Heart right ventricle (tissue), 16 donors: ENCODE measurements around the gene CTNS. TPM values are rescaled to one million over a fixed set of nuclear protein-coding genes. Genes with fewer than 3 reads are reported as not detected.

Source experiments
- ATAC-seq, 8 donors: fragments of 200-7000 bp; cut with Tn5 transposase; one replicate each; pipeline ENCODE4 v1.9.1; 2020; ENCODE audit warnings: mild to moderate bottlenecking in 8 of 8, moderate library complexity in 8 of 8, moderate number of reproducible peaks in 1 of 8
- DNase-seq, 2 donors: peaks; one replicate each; pipeline ENCODE4 v3.0.0-alpha.2; 2020
- H3K27ac ChIP-seq, 10 donors: fragments of 200-600 bp; sonication (generic) in 2 of 10; one replicate each; pipeline versions ENCODE4 v1.5.0 to v1.8.0; 2020 to 2022; ENCODE audit warnings: mild to moderate bottlenecking in 3 of 10
- H3K27me3 ChIP-seq, 7 donors: fragments of 200-600 bp; one replicate each; pipeline ENCODE4 v1.8.0; 2021 to 2022; ENCODE audit warnings: mild to moderate bottlenecking in 2 of 7
- H3K36me3 ChIP-seq, 9 donors: fragments of 200-600 bp; sonication (generic) in 1 of 9; one replicate each; pipeline versions ENCODE4 v1.5.0 to v1.8.0; 2020 to 2022; ENCODE audit warnings: mild to moderate bottlenecking in 2 of 9
- H3K4me1 ChIP-seq, 9 donors: fragments of 200-600 bp; sonication (generic) in 1 of 9; one replicate each; pipeline versions ENCODE4 v1.5.0 to v1.8.0; 2020 to 2022; ENCODE audit warnings: mild to moderate bottlenecking in 4 of 9
- H3K4me3 ChIP-seq, 10 donors: fragments of 200-600 bp; sonication (generic) in 2 of 10; one replicate each; pipeline versions ENCODE4 v1.5.0 to v1.8.0; 2020 to 2022; ENCODE audit warnings: mild to moderate bottlenecking in 7 of 10, moderate library complexity in 2 of 10
- H3K9me3 ChIP-seq, 11 donors: fragments of 200-600 bp in 10 of 11; sonication (generic) in 2 of 11; one replicate each; pipeline versions ENCODE4 v1.5.0 to v1.8.0; 2013 to 2022; ENCODE audit warnings: mild to moderate bottlenecking in 2 of 11, control low read depth in 1 of 11, moderate library complexity in 1 of 11
- WGBS, 2 donors: extraction: QIAGEN DNeasy Blood & Tissue Kit; methylation state at CpG; one replicate each; pipeline ENCODE4 v1.1.7; 2013; ENCODE audit warnings: inconsistent platforms in 1 of 2; 5-methylcytosine and 5-hydroxymethylcytosine counted together
- intact Hi-C, 10 donors: fragments of 100-400 bp; cut with DNase I; formaldehyde crosslinking; loops; one replicate each; pipeline versions ENCODE4 v1.11.1 to v1.14.2; 2022
- polyA plus RNA-seq, 2 donors: library from polyadenylated mRNA; stranded (reverse); fragments of 200-250 nt; gene quantifications; one replicate each; pipeline ENCODE4 v1.2.3, GENCODE V29; 2013
- total RNA-seq, 10 donors: library from RNA; stranded (reverse); fragmentation: NEBNext Ultra II Directional in 3 of 10; extraction: Animal tissue kit (Norgen Biotek cat#: 25700) in 3 of 10; gene quantifications; one replicate each; pipeline versions ENCODE4 v1.2.1 to v1.2.4, GENCODE V29; 2021 to 2023
- TF ChIP-seq, protein P1 (sequence below), 9 donors: fragments of 200-600 bp; sonication (generic) in 2 of 9; IDR thresholded peaks; one replicate each; pipeline versions ENCODE4 v1.5.0 to v1.8.0; 2021 to 2022; ENCODE audit warnings: antibody characterized with exemption in 9 of 9, mild to moderate bottlenecking in 5 of 9, moderate library complexity in 1 of 9
- donor health status: Arrhythmogenic right ventricular cardiomyopathy.
- donor health status: ischemic (EF 13 %, LVEDD 7.1; RV severe dilation, severe dysfunction).
- donor health status: healthy with polysubstance abuse.
- donor health status: DM: no; HTN: yes; CAD: no.
- donor health status: DM: no; HTN: no; CAD: no.
- donor health status: ischemic (EF 25% LVEDD 6.9; RV normal size, moderate dysfunction).
- donor health status: ischemic (EF 25% LVEDD 5.7; RV mildly dilated, moderate dysfunction).
- donor health status: healthy.
- donor health status: DM: yes; HTN: yes; CAD: no.
- donor health status: Ischemic cardiomyopathy.
- donor health status: ischemic (EF 35%, LVEDD 5.7; RV mildly dilated, moderate dysfunction).
- donor health status: nonischemic (EF 11% LVEDD 7.7; RV severe dilation, severe dysfunction).
- donor health status: DM: yes; HTN: yes; CAD: no.
- donor health status: PGD.
- donor health status: ischemic (EF 29% LVEDD 5.4; RV normal size, mild dysfunction).
- donor health status: nonischemic (EF 23%, LVEDD 6.1; RV moderate dilation, normal function).

CTNS gene
- total and polyA plus RNA-seq, 12 donors: 5.2 to 11.8 (median 7.6) TPM

DNA sequence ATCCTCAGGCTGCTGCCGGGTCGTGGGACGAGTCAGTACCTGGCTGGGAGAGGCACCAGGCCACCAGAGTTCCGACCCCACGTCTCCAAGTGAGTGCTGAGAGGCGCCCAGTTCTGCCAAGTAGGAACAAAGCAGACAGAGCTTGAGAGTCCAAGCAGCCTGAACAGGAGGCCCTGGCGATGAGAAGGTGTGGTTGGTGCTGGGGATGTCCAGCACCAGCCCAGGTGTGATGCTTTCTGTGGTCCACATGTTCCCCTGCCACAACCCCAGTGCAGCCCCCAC lies 21.0 kb downstream of the CTNS start:
- Histone ChIP-seq H3K27ac (peak overlapping the region in 1 of 10 donors; percentile 15), H3K27me3 (no peaks in the 10 kb centered on the region), H3K36me3 (peaks cover 0 to 46% (median 8%) of the 10 kb centered on the region in 9 donors), H3K9me3 (no peaks in the 10 kb centered on the region), H3K4me1 (peaks cover 21 to 39% (median 28%) of the 10 kb centered on the region in 9 donors), H3K4me3 (no peak overlapping the region)
- no peak for ATAC-seq
- intact Hi-C loops: no loop called here
- DNase-seq: no peak
- WGBS, 2 donors: 86% methylated on average over 7 of the region's 7 CpGs
- TF ChIP-seq, protein P1, sequence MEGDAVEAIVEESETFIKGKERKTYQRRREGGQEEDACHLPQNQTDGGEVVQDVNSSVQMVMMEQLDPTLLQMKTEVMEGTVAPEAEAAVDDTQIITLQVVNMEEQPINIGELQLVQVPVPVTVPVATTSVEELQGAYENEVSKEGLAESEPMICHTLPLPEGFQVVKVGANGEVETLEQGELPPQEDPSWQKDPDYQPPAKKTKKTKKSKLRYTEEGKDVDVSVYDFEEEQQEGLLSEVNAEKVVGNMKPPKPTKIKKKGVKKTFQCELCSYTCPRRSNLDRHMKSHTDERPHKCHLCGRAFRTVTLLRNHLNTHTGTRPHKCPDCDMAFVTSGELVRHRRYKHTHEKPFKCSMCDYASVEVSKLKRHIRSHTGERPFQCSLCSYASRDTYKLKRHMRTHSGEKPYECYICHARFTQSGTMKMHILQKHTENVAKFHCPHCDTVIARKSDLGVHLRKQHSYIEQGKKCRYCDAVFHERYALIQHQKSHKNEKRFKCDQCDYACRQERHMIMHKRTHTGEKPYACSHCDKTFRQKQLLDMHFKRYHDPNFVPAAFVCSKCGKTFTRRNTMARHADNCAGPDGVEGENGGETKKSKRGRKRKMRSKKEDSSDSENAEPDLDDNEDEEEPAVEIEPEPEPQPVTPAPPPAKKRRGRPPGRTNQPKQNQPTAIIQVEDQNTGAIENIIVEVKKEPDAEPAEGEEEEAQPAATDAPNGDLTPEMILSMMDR (IDR thresholded peaks at IDR 0.05): no peak

GRCh38 chr17:3657874-3658783 lies 21.6 kb downstream of the CTNS start:
- no peaks in the 10 kb centered on the region for H3K27me3 ChIP-seq
- H3K9me3 ChIP-seq: no peaks in the 10 kb centered on the region
- DNase-seq: no peak
- TF ChIP-seq, protein P1 (IDR thresholded peaks at IDR 0.05): no peak
- H3K4me1 ChIP-seq: peaks cover 21 to 39% (median 28%) of the 10 kb centered on the region in 9 donors
- H3K4me3 ChIP-seq: no peak overlapping the region
- peak overlapping the region in 9 of 10 donors; percentile 53 to 88 (median 82) for H3K27ac ChIP-seq
- ATAC-seq: peak in 1 of 8 donors; percentile 8
- peaks cover 0 to 52% (median 14%) of the 10 kb centered on the region in 9 donors for H3K36me3 ChIP-seq
- intact Hi-C loops: no loop called here
- 83 to 85% methylated on average over 42 of the region's 42 CpGs for WGBS, 2 donors

- Histone ChIP-seq H3K27ac (peak overlapping the region; percentile 78 to 88 (median 82)), H3K4me1 (peaks cover 21 to 34% (median 29%) of the 10 kb centered on the region in 9 donors), H3K9me3 (no peaks in the 10 kb centered on the region), H3K36me3 (peaks cover 0 to 60% (median 22%) of the 10 kb centered on the region in 9 donors), H3K27me3 (no peaks in the 10 kb centered on the region), H3K4me3 (no peak overlapping the region)
- intact Hi-C loops: no loop called here
- no peak for DNase-seq
- WGBS, 2 donors: 69 to 71% methylated on average over 22 of the region's 22 CpGs
- TF ChIP-seq, protein P1 (IDR thresholded peaks at IDR 0.05): no peak
- peak in 5 of 8 donors; percentile 1 to 26 (median 5) for ATAC-seq
These were observed 22.4 kb downstream of the CTNS start for GRCh38 chr17:3658784-3659449.

- Histone ChIP-seq H3K4me3 (no peak overlapping the region), H3K9me3 (no peaks in the 10 kb centered on the region), H3K27ac (peak overlapping the region; percentile 78 to 88 (median 82)), H3K36me3 (peaks cover 0 to 67% (median 29%) of the 10 kb centered on the region in 9 donors), H3K27me3 (no peaks in the 10 kb centered on the region), H3K4me1 (peaks cover 21 to 40% (median 30%) of the 10 kb centered on the region in 9 donors)
- intact Hi-C loops: loop anchor here in 1 of 10 donors (10.0 kb wide), 1 partner anchor 125 kb away; no protein-coding TSS in a partner anchor
- 46 to 47% methylated on average over 22 of the region's 22 CpGs for WGBS, 2 donors
- TF ChIP-seq, protein P1 (IDR thresholded peaks at IDR 0.05): peak in 2 of 9 donors; percentile 10 to 24
- ATAC-seq (peak; percentile 44 to 76 (median 58)), DNase-seq (peak; percentile 56 to 77)
These were observed 23.1 kb downstream of the CTNS start for GRCh38 chr17:3659541-3660111.
